ENCODE results near the gene CITED1. TPM values are rescaled to one million over a fixed set of nuclear protein-coding genes. Genes with fewer than 3 reads are reported as not detected.
A peak's percentile ranks its signal among the peaks of the same experiment; 100 is the strongest.

The CITED1 gene
- total and polyA plus RNA-seq, 7 experiments from 2014 or later: 1.5 TPM; not detected in 6

- no peaks in the 10 kb centered on the region for H3K27me3 ChIP-seq (ENCODE audit: control insufficient read depth in 2 of 2, insufficient read depth in 2 of 2, low read length in 2 of 2)
- Mint-ChIP-seq H3K4me1 (no peaks in the 10 kb centered on the region), H3K27ac (no peak overlapping the region), H3K36me3 (no peaks in the 10 kb centered on the region), H3K4me3 (no peak overlapping the region), H3K27me3 (peaks cover 0 to 10% (median under 1%) of the 10 kb centered on the region in 5 donors), H3K9me3 (no peaks in the 10 kb centered on the region)
- ATAC-seq: no peak
- CTCF ChIA-PET: no interaction called here
- H3K27ac ChIP-seq (ENCODE audit: low read depth, low read length): no peak overlapping the region
- intact Hi-C loops (cut with micrococcal nuclease): no loop called here
- H3K4me3 ChIP-seq (ENCODE audit: low read length): no peak overlapping the region
- no peaks in the 10 kb centered on the region for H3K36me3 ChIP-seq (ENCODE audit: control insufficient read depth in 2 of 3, insufficient read depth in 3 of 3, low read length in 3 of 3)
- POLR2A ChIA-PET: no interaction called here
- H3K4me1 ChIP-seq (ENCODE audit: control insufficient read depth in 2 of 2, insufficient read depth in 2 of 2, low read length in 2 of 2): no peaks in the 10 kb centered on the region
- no peaks in the 10 kb centered on the region for H3K9me3 ChIP-seq (ENCODE audit: control insufficient read depth in 2 of 3, low read length in 3 of 3)
- DNase-seq: no peak
These were observed 10.8 kb upstream of the CITED1 start for GRCh38 chrX:72316408-72317110.

- ATAC-seq (no peak), DNase-seq (no peak)
- Histone ChIP-seq H3K4me1 (ENCODE audit: control insufficient read depth in 2 of 2, insufficient read depth in 2 of 2, low read length in 2 of 2) (no peaks in the 10 kb centered on the region), H3K4me3 (ENCODE audit: low read length) (no peak overlapping the region), H3K36me3 (ENCODE audit: control insufficient read depth in 2 of 3, insufficient read depth in 3 of 3, low read length in 3 of 3) (no peaks in the 10 kb centered on the region), H3K27me3 (ENCODE audit: control insufficient read depth in 2 of 2, insufficient read depth in 2 of 2, low read length in 2 of 2) (no peaks in the 10 kb centered on the region), H3K27ac (ENCODE audit: low read depth, low read length) (no peak overlapping the region), H3K9me3 (ENCODE audit: control insufficient read depth in 2 of 3, low read length in 3 of 3) (no peaks in the 10 kb centered on the region)
- POLR2A ChIA-PET: no interaction called here
- Mint-ChIP-seq H3K27me3 (peaks cover 0 to 11% (median 5%) of the 10 kb centered on the region in 5 donors), H3K27ac (no peak overlapping the region), H3K36me3 (no peaks in the 10 kb centered on the region), H3K4me3 (no peak overlapping the region), H3K9me3 (no peaks in the 10 kb centered on the region), H3K4me1 (peaks cover 0 to under 1% (median 0%) of the 10 kb centered on the region in 7 donors)
- intact Hi-C loops (cut with micrococcal nuclease): no loop called here
- CTCF ChIA-PET: no interaction called here
These were observed 9.2 kb upstream of the CITED1 start for GRCh38 chrX:72314881-72315280.

- H3K36me3 ChIP-seq (ENCODE audit: control insufficient read depth in 2 of 3, insufficient read depth in 3 of 3, low read length in 3 of 3): no peaks in the 10 kb centered on the region
These were observed 8.3 kb upstream of the CITED1 start for GRCh38 chrX:72313707-72314641.

GRCh38 chrX:72312311-72312940 is 6.7 kb upstream of the CITED1 start:
- Mint-ChIP-seq H3K4me3 (no peak overlapping the region), H3K27me3 (peaks cover 6 to 28% (median 16%) of the 10 kb centered on the region in 5 donors), H3K27ac (no peak overlapping the region), H3K36me3 (no peaks in the 10 kb centered on the region), H3K4me1 (peaks cover 4 to 23% (median 13%) of the 10 kb centered on the region in 7 donors), H3K9me3 (peaks cover 0 to 2% (median 0%) of the 10 kb centered on the region in 11 donors)
- intact Hi-C loops (cut with micrococcal nuclease): no loop called here
- ATAC-seq (no peak), DNase-seq (no peak)
- POLR2A ChIA-PET: no interaction called here
- H3K27me3 ChIP-seq (ENCODE audit: control insufficient read depth in 2 of 2, insufficient read depth in 2 of 2, low read length in 2 of 2): peaks cover 0 to 12% of the 10 kb centered on the region in 2 donors
- H3K4me1 ChIP-seq (ENCODE audit: control insufficient read depth in 2 of 2, insufficient read depth in 2 of 2, low read length in 2 of 2): peaks cover 10 to 12% of the 10 kb centered on the region in 2 donors
- no peaks in the 10 kb centered on the region for H3K9me3 ChIP-seq (ENCODE audit: control insufficient read depth in 2 of 3, low read length in 3 of 3)
- CTCF ChIA-PET: no interaction called here
- no peak overlapping the region for H3K27ac ChIP-seq (ENCODE audit: low read depth, low read length)
- H3K4me3 ChIP-seq (ENCODE audit: low read length): no peak overlapping the region
- H3K36me3 ChIP-seq (ENCODE audit: control insufficient read depth in 2 of 3, insufficient read depth in 3 of 3, low read length in 3 of 3): no peaks in the 10 kb centered on the region

More at GRCh38 chrX:72313707-72314641, 8.3 kb upstream of the CITED1 start:
- Histone ChIP-seq H3K27ac (ENCODE audit: low read depth, low read length) (no peak overlapping the region), H3K4me3 (ENCODE audit: low read length) (no peak overlapping the region), H3K9me3 (ENCODE audit: control insufficient read depth in 2 of 3, low read length in 3 of 3) (no peaks in the 10 kb centered on the region), H3K4me1 (ENCODE audit: control insufficient read depth in 2 of 2, insufficient read depth in 2 of 2, low read length in 2 of 2) (peaks cover 4 to 5% of the 10 kb centered on the region in 2 donors), H3K27me3 (ENCODE audit: control insufficient read depth in 2 of 2, insufficient read depth in 2 of 2, low read length in 2 of 2) (peaks cover 0 to 6% of the 10 kb centered on the region in 2 donors)
- H3K27ac Mint-ChIP-seq: no peak overlapping the region
- ATAC-seq (no peak), DNase-seq (no peak)
- H3K9me3 Mint-ChIP-seq: no peaks in the 10 kb centered on the region
- peaks cover 0 to 14% (median 6%) of the 10 kb centered on the region in 5 donors for H3K27me3 Mint-ChIP-seq
- CTCF ChIA-PET: no interaction called here
- H3K4me1 Mint-ChIP-seq: peaks cover 0 to 8% (median 0%) of the 10 kb centered on the region in 7 donors
- POLR2A ChIA-PET: no interaction called here
- intact Hi-C loops (cut with micrococcal nuclease): no loop called here
- no peak overlapping the region for H3K4me3 Mint-ChIP-seq
- no peaks in the 10 kb centered on the region for H3K36me3 Mint-ChIP-seq

GRCh38 chrX:72309297-72310071 is 3.8 kb upstream of the CITED1 start:
- Histone ChIP-seq H3K4me3 (ENCODE audit: low read length) (peak overlapping the region; percentile 39), H3K27me3 (ENCODE audit: control insufficient read depth in 2 of 2, insufficient read depth in 2 of 2, low read length in 2 of 2) (peaks cover 0 to 13% of the 10 kb centered on the region in 2 donors), H3K36me3 (ENCODE audit: control insufficient read depth in 2 of 3, insufficient read depth in 3 of 3, low read length in 3 of 3) (no peaks in the 10 kb centered on the region), H3K9me3 (ENCODE audit: control insufficient read depth in 2 of 3, low read length in 3 of 3) (no peaks in the 10 kb centered on the region), H3K27ac (ENCODE audit: low read depth, low read length) (no peak overlapping the region), H3K4me1 (ENCODE audit: control insufficient read depth in 2 of 2, insufficient read depth in 2 of 2, low read length in 2 of 2) (peaks cover 10 to 14% of the 10 kb centered on the region in 2 donors)
- CTCF ChIA-PET: no interaction called here
- peaks cover 4 to 42% (median 24%) of the 10 kb centered on the region in 7 donors for H3K4me1 Mint-ChIP-seq
- DNase-seq: no peak
- H3K36me3 Mint-ChIP-seq: no peaks in the 10 kb centered on the region
- intact Hi-C loops (cut with micrococcal nuclease): loop anchor here in 1 of 2 donors (2.0 kb wide), 1 partner anchor 263 kb away; the partner anchor contains the start of gene HDAC8
- ATAC-seq: no peak
- POLR2A ChIA-PET: interaction anchor here (0.7 kb wide), 1 partner anchor 263 kb away, joined by 3 read pairs; the partner anchor contains the start of gene HDAC8
- no peak overlapping the region for H3K27ac Mint-ChIP-seq
- peaks cover 9 to 46% (median 26%) of the 10 kb centered on the region in 5 donors for H3K27me3 Mint-ChIP-seq
- H3K4me3 Mint-ChIP-seq: peak overlapping the region; percentile 48 to 90 (median 79)
- peaks cover 0 to 5% (median 0%) of the 10 kb centered on the region in 11 donors for H3K9me3 Mint-ChIP-seq
